ENCODE measurements around the gene DLGAP3.
A peak's percentile ranks its signal among the peaks of the same experiment; 100 is the strongest.
"Not testable (repeated sequence)": the region's sequence is repeated elsewhere in the genome, so short reads cannot be mapped to it uniquely, and the experiment has no call there.

DLGAP3 gene

GRCh38 chr1:34929497-34929852 lies at the start of gene DLGAP3:
DLGAP3 (minus strand) TSS chr1:34929650; CDS start chr1:34905383, 24,267 bp downstream.
- peak; percentile 64 for DNase-seq

GRCh38 chr1:34978921-34979320 lies 49.5 kb upstream of the DLGAP3 start:
- no peak for DNase-seq

- no peak for DNase-seq
Observed at GRCh38 chr1:34977858-34978257, 48.4 kb upstream of the DLGAP3 start.

GRCh38 chr1:34977210-34977471 lies 47.7 kb upstream of the DLGAP3 start:
- no peak for DNase-seq

- DNase-seq = no peak
Observed at GRCh38 chr1:34976384-34977209, 47.1 kb upstream of the DLGAP3 start.

GRCh38 chr1:34975771-34976170 lies 46.3 kb upstream of the DLGAP3 start:
- no peak for DNase-seq

GRCh38 chr1:34975338-34975737 lies 45.9 kb upstream of the DLGAP3 start:
- no peak for DNase-seq

- no peak for DNase-seq
Observed at GRCh38 chr1:34974626-34975025, 45.2 kb upstream of the DLGAP3 start.

- no peak for DNase-seq
Observed at GRCh38 chr1:34973326-34973725, 43.9 kb upstream of the DLGAP3 start.

GRCh38 chr1:34970829-34971228 lies 41.4 kb upstream of the DLGAP3 start:
- peak; percentile 76 for DNase-seq

GRCh38 chr1:34970220-34970735 lies 40.8 kb upstream of the DLGAP3 start:
- DNase-seq = no peak

- DNase-seq = not testable (repeated sequence)
Observed at GRCh38 chr1:34968297-34968696, 38.8 kb upstream of the DLGAP3 start.

- DNase-seq = not testable (repeated sequence)
Observed at GRCh38 chr1:34967672-34968071, 38.2 kb upstream of the DLGAP3 start.

- DNase-seq = no peak
Observed at GRCh38 chr1:34965597-34965996, 36.1 kb upstream of the DLGAP3 start.

GRCh38 chr1:34950428-34950827 lies 21.0 kb upstream of the DLGAP3 start:
- no peak for DNase-seq

- not testable (repeated sequence) for DNase-seq
Observed at GRCh38 chr1:34948739-34949138, 19.3 kb upstream of the DLGAP3 start.

- not testable (repeated sequence) for DNase-seq
Observed at GRCh38 chr1:34947641-34948314, 18.3 kb upstream of the DLGAP3 start.

- no peak for DNase-seq
Observed at GRCh38 chr1:34946211-34946610, 16.8 kb upstream of the DLGAP3 start.

GRCh38 chr1:34941798-34942197 lies 12.3 kb upstream of the DLGAP3 start:
- DNase-seq = not testable (repeated sequence)

GRCh38 chr1:34930702-34931071 lies 1.2 kb upstream of the DLGAP3 start:
- DNase-seq = no peak

- no peak for DNase-seq
Observed at GRCh38 chr1:34929853-34930701, 627 bp upstream of the DLGAP3 start.

- DNase-seq = peak; percentile 42
Observed at GRCh38 chr1:34928699-34929496, 552 bp downstream of the DLGAP3 start.
